Adrenal gland (tissue), 5 donors: ENCODE data around the gene ATG101.
A peak's percentile ranks its signal among the peaks of the same experiment; 100 is the strongest.

Experiments used
- CTCF ChIP-seq, 6 experiments: fragments of 450-650 bp in 4 of 6; fragments of 200-600 bp in 2 of 6; sonication (generic) in 1 of 6; IDR thresholded peaks; 1 replicate in 5 of 6; 2 replicates in 1 of 6; pipeline versions ENCODE4 v1.5.1 to v1.8.0; 2016 to 2021; ENCODE audit warnings: antibody characterized with exemption in 6 of 6, mild to moderate bottlenecking in 2 of 6, moderate library complexity in 1 of 6
- POLR2A ChIP-seq, 2 donors: fragments of 450-650 bp; IDR thresholded peaks; one replicate each; pipeline ENCODE4 v1.6.1; 2017; ENCODE audit warnings: antibody characterized with exemption in 2 of 2, mild to moderate bottlenecking in 2 of 2, moderate library complexity in 1 of 2
- donor health status: DM: no; HTN: no; CAD: no.

GRCh38 chr12:52037248-52037861 is 32.4 kb upstream of the ATG101 start:
- peak; percentile 26 for TF ChIP-seq POLR2A (IDR thresholded peaks at IDR 0.05)
- no peak for TF ChIP-seq CTCF (IDR thresholded peaks at IDR 0.05)
